Measurements from ENCODE around the gene RCOR1. TPM values are rescaled to one million over a fixed set of nuclear protein-coding genes. Genes with fewer than 3 reads are reported as not detected.

The RCOR1 gene
- total and polyA plus RNA-seq, 2 of the 8 experiments (the other 6 are each of a cell fraction or from before 2014, with no cell fraction given), result 12.3 to 26.3 TPM

- Histone ChIP-seq H3K23me2 (ENCODE audit: low read depth, low read length) (no peaks in the 10 kb centered on the region), H2AK5ac (ENCODE audit: low read depth, low read length) (no peak overlapping the region), H2AFZ (ENCODE audit: low read length) (0 out of 2 replicates have a peak overlapping the region, but pooled peaks have one; percentile 52), H2BK120ac (replicated peaks; ENCODE audit: low read depth, low read length) (no peak overlapping the region), H3K9ac (replicated peaks in 1 of 4; ENCODE audit: extremely low read depth in 1 of 4, low read depth in 3 of 4, low read length in 3 of 4) (no peak overlapping the region), H3K23ac (ENCODE audit: insufficient read length) (no peak overlapping the region), H3K36me3 (ENCODE audit: control insufficient read depth in 2 of 4, insufficient read depth in 4 of 4, low read length in 3 of 4) (no peaks in the 10 kb centered on the region), H3K56ac (replicated peaks; ENCODE audit: insufficient read length, low read depth, low read length) (no peak overlapping the region), H4K91ac (replicated peaks; ENCODE audit: insufficient read length, low read length) (no peak overlapping the region), H3K79me1 (ENCODE audit: low read depth, low read length) (no peaks in the 10 kb centered on the region), H3K18ac (ENCODE audit: extremely low read depth, low read length) (no peak overlapping the region), H4K8ac (ENCODE audit: extremely low read depth, insufficient read depth, low read length) (no peak overlapping the region), H3K79me2 (ENCODE audit: control insufficient read depth in 1 of 2, insufficient read depth in 2 of 2, low read length in 2 of 2) (no peaks in the 10 kb centered on the region), H2BK12ac (ENCODE audit: low read depth, low read length) (0 out of 2 replicates have a peak overlapping the region, but pooled peaks have one; percentile 60), H3K14ac (ENCODE audit: insufficient read length) (no peak overlapping the region), H3K4me2 (ENCODE audit: insufficient read depth in 1 of 2, low read depth in 2 of 2, low read length in 2 of 2) (no peak overlapping the region), H2BK20ac (ENCODE audit: low read length) (no peak overlapping the region), H3K4ac (replicated peaks; ENCODE audit: insufficient read length, low read depth, low read length) (no peak overlapping the region), H3K4me1 (replicated peaks in 1 of 4; ENCODE audit: control insufficient read depth in 3 of 4, insufficient read depth in 4 of 4, low read length in 3 of 4) (peaks cover 0 to 4% (median 0%) of the 10 kb centered on the region in 4 experiments; a peak in 2 of 7 replicates), H3K27ac (ENCODE audit: low read depth, low read length) (no peak overlapping the region), H3K27me3 (replicated peaks in 1 of 4; ENCODE audit: control insufficient read depth in 3 of 4, extremely low read depth in 1 of 4, insufficient read depth in 3 of 4, low read length in 3 of 4) (no peaks in the 10 kb centered on the region), H2BK15ac (ENCODE audit: low read length) (0 out of 2 replicates have a peak overlapping the region, but pooled peaks have one; percentile 61), H3K4me3 (ENCODE audit: extremely low read depth in 1 of 4, insufficient read depth in 2 of 4, low read depth in 3 of 4, low read length in 4 of 4) (no peak overlapping the region), H4K20me1 (replicated peaks in 1 of 2; ENCODE audit: control insufficient read depth in 1 of 2, insufficient read depth in 2 of 2, low read length in 2 of 2) (no peaks in the 10 kb centered on the region), H4K5ac (ENCODE audit: insufficient read length, low read depth, low read length) (no peak overlapping the region), H3K9me3 (ENCODE audit: insufficient read depth in 2 of 2, low read depth in 1 of 2, low read length in 1 of 2) (no peaks in the 10 kb centered on the region), H2BK5ac (ENCODE audit: low read depth, low read length) (no peak overlapping the region)
- FAIRE-seq, result no peak
- ChIA-PET CTCF (ENCODE audit: partially characterized antibody) (interaction anchor here (8.4 kb wide), 1 partner anchor 75 kb away, joined by 63 read pairs; no protein-coding TSS in a partner anchor), POLR2A (ENCODE audit: partially characterized antibody) (interaction anchor here (1.6 kb wide), 1 partner anchor 19 kb away, joined by 5 read pairs; no protein-coding TSS in a partner anchor)
- WGBS, 2 experiments (ENCODE audit: extremely low coverage in 1 of 2, insufficient coverage in 1 of 2, insufficient read length in 1 of 2, insufficient replicate concordance in 2 of 2, low coverage in 1 of 2, low lambda C conversion rate in 2 of 2, missing lambda C conversion rate in 1 of 2), result 94% methylated on average over 4 of the region's 4 CpGs; no CpG with 5 or more reads in 1 of the 2 experiments
- no peak for DNase-seq (ENCODE audit: low read depth in 1 of 2, low spot score in 2 of 2)
- TF ChIP-seq POLR2A (IDR thresholded peaks at IDR 0.05; ENCODE audit: control extremely low read depth in 1 of 2, low read depth in 2 of 2, low read length in 2 of 2) (no peak), EP300 (IDR thresholded peaks at IDR 0.05; ENCODE audit: borderline replicate concordance in 1 of 2, low read depth in 2 of 2, low read length in 2 of 2) (peak in 1 of 2 experiments; percentile 28; a peak in 1 of 3 replicates)
Measured at GRCh38 chr14:102769049-102769327, 176.5 kb downstream of the RCOR1 start.
